HFF-Myc (cell line): ENCODE results near the gene CUTA.
A peak's percentile ranks its signal among the peaks of the same experiment; 100 is the strongest.
"Not testable (repeated sequence)": the region's sequence is repeated elsewhere in the genome, so short reads cannot be mapped to it uniquely, and the experiment has no call there.

Source experiments
- DNase-seq: peaks from one replicate; pipeline ENCODE4 v3.0.0-alpha.2; 2011; ENCODE audit warnings: low read depth; ENCODE audit errors: extremely low read depth
- H3K4me3 ChIP-seq: replicated peaks from 2 replicates; pipeline ENCODE4 v1.5.1; 2011; ENCODE audit warnings: low read depth, mild to moderate bottlenecking, control low read depth, low read length
- TF ChIP-seq, protein P1 (sequence below): IDR thresholded peaks from 2 replicates; pipeline ENCODE4 v1.5.1; 2012; ENCODE audit warnings: mild to moderate bottlenecking, low read depth, low read length, control low read depth; ENCODE audit errors: missing control alignments

Gene CUTA

DNA sequence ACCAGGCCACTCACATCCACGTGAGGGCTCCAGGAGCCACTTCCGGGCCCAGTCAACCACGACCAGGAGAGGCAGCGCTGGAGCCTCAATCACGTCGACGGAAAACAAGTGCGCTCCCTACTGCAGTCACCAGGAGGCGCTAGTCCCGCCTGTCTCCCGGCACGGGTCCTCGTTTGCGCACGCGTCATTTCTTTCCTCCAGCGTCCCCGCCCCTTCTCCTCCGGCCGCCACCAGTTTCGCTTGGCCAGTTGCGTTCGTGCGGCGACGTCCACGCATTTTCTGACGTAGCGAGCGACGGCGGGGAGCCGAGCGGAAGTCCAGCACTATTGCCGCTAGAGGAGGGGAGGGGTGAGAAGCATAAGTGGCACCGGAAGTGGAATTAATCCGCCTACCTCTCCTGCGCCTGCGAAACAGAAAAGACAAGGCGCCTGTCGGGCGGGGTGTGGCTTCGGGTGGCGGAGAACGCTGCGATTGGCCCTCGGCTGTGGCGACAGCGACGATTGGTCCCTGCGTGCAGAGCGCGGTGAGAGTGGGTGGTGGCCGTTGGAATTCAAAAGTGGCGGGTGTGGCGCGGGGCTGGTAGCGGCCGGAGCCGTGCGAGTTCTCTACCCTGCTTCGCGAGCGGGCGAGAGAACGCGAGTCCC is 26.5 kb downstream of the CUTA start, which contains the start of gene KIFC1:
Gene KIFC1, plus strand, starts transcription at position 546 of the 644 bp plus-strand sequence. CDS start 163 bp downstream, outside the sequence.
- peak; percentile 99 for DNase-seq
- TF ChIP-seq, protein P1, sequence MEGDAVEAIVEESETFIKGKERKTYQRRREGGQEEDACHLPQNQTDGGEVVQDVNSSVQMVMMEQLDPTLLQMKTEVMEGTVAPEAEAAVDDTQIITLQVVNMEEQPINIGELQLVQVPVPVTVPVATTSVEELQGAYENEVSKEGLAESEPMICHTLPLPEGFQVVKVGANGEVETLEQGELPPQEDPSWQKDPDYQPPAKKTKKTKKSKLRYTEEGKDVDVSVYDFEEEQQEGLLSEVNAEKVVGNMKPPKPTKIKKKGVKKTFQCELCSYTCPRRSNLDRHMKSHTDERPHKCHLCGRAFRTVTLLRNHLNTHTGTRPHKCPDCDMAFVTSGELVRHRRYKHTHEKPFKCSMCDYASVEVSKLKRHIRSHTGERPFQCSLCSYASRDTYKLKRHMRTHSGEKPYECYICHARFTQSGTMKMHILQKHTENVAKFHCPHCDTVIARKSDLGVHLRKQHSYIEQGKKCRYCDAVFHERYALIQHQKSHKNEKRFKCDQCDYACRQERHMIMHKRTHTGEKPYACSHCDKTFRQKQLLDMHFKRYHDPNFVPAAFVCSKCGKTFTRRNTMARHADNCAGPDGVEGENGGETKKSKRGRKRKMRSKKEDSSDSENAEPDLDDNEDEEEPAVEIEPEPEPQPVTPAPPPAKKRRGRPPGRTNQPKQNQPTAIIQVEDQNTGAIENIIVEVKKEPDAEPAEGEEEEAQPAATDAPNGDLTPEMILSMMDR, result peak; percentile 94

DNA sequence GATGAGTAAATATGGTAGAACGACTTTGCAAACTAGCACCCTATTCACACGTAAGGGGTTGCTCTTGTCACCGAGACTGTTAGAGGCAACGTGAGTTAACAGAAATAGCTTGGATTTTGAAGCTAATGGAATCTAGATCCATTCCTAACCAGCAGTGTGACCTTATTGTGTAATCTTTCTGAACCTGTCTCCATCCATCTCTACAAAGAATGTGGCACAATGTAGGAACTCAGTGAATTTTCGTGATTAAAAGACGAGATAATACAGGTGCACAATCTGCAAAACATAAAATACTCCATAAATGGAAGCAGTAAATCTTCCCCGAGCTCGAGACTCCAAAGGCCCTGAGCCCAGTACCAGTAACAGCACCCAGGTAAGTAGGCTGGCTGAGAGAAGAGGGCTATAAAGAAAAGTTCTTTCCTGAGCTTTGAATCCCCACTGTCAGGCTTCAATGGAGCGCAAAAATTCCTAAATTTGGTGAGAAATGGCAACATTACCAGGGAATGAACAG is 27.1 kb downstream of the CUTA start:
- no peak for DNase-seq
- TF ChIP-seq, protein P1, result no peak
- H3K4me3 ChIP-seq, result 0 out of 2 replicates have a peak overlapping the region, but pooled peaks have one; percentile 4

More for the DNA sequence above, 26.5 kb downstream of the CUTA start, which contains the start of gene KIFC1:
- H3K4me3 ChIP-seq, result peak within 1 kb of the TSS; percentile 94

DNA sequence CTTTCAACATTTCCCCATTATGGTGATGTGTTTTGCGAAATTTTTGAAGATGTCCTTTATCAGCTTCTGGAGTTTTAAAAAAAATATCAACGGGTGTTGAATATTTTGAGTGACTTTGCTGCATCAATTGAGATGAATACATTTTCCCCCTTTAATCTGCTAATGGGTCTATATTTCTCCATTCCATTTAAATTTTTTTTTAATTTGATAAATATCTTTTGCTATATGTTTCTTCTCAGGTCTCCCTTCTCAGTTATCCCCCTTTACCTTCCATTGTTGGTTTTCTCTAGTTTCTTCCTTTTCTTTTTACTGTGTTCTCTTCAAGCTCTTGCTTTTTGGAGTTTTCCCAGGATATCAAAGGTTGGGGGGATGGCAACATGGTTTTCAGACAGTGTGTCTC is 27.7 kb downstream of the CUTA start:
- TF ChIP-seq, protein P1, result no peak
- H3K4me3 ChIP-seq, result no peak overlapping the region
- DNase-seq, result no peak

DNA sequence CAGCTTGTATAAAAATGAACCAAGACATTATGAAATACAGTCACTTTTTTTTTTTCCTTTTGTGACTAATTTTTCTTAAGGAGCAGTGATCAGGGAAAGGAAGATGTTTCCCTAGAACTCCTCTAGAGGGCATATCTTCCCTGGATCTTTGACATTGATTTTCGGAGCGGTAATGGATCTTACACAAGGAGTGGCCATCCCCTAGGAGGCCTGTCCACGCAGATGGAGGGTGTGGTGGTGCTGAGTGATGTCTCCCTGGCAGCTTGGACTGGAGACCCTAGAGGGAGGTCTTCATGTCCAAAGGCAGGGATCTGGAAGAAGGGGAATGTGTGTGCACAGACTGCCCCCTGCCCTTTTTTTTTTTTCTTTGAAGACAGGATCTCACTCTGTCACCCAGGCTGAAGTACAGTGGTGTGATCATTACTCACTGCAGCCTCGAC is 33.3 kb downstream of the CUTA start:
- H3K4me3 ChIP-seq, result no peak overlapping the region
- TF ChIP-seq, protein P1, result peak; percentile 49
- DNase-seq, result no peak

DNA sequence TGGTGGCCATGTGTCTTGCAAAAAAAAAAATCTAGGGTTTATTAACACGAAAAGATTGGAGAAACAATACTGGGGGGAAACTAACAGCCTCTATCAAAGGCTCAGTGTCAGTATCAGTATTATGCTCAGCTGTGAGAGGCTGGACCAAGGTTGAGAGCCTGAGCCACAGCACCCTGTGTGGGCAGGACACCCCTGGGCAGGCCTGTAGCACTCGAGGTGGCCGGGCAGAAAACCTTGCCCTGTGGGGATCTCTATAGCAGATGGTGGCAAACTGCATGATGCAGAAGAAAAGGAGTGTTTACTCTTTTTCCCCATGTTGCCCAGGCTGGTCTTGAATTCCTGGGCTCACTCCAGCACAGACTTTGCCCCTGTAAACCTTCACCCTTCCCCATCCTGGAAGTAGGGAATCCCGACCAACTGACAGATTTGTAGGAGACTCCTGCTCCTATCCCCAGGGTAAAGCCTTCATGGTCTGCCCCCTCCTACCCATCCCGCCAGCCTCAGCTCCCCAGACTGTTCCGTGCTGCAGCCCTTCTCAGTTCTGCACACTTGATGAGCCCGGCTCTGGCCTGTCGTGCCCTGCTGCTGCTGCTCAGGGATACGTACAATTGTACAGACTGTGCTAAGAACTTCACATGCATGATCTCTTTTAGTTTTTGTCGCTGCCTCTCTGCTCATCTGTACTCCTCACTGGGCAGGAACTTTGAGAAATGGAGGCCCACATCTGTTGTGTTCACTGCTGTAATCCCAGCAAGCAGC is 34.3 kb downstream of the CUTA start:
- TF ChIP-seq, protein P1, result no peak
- no peak for DNase-seq
- no peak overlapping the region for H3K4me3 ChIP-seq

DNA sequence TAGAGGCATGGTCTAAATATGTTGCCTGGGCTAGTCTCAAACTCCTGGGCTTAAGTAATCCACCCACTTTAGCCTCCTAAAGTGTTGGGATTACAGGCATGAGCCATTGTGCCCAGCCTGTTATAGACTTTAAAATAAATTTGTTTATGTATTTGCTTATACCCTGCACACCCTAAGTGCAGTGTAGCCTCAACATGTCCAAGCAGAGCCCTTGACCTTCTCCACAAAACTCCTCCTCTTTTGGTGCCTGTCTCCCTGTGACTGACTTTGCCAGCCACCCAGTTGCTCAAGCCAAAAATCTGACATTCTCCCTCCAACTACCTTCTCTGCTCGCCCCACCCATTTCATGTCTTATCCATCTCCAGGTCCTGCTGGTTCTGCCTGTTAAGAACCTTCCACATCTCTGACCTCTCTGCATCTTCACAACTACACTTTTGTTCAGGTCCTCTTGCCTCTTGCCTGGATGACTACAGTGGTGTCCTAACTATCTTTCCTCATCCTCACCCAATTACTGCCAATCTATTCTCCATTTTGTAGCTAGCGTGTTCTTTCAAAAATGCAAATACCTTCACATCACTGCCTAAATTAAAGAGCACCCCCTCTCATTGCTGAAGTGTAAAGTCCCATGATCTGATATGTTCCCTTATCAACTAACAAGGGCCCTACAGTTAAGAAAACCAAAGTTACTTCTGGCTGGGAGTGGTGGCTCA is 37.5 kb downstream of the CUTA start:
- TF ChIP-seq, protein P1, result no peak
- no peak overlapping the region for H3K4me3 ChIP-seq
- no peak for DNase-seq

DNA sequence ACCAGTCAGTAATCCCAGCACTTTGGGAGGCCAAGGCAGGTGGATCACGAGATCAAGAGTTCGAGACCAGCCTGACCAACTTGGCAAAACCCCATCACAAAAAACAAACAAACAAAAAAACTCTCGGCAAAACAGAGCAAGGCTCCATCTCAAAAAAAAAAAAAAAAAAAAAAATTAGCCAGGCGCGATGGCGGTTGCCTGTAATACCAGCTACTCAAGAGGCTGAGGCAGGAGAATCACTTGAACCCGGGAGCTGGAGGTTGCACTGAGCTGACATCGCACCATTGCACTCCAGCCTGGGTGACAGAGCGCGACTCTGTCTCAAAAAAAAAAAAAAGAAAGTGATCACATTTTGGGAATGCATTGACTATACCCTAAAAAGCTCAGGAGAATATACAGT is 38.7 kb downstream of the CUTA start:
- H3K4me3 ChIP-seq, DNase-seq: not testable (repeated sequence)
